ENCODE data around the gene CDK14.

CDK14 gene

GRCh38 chr7:91055219-91055618, 459.1 kb downstream of the CDK14 start:
- CTCF ChIA-PET: no interaction called here
- TF ChIP-seq, protein P1, sequence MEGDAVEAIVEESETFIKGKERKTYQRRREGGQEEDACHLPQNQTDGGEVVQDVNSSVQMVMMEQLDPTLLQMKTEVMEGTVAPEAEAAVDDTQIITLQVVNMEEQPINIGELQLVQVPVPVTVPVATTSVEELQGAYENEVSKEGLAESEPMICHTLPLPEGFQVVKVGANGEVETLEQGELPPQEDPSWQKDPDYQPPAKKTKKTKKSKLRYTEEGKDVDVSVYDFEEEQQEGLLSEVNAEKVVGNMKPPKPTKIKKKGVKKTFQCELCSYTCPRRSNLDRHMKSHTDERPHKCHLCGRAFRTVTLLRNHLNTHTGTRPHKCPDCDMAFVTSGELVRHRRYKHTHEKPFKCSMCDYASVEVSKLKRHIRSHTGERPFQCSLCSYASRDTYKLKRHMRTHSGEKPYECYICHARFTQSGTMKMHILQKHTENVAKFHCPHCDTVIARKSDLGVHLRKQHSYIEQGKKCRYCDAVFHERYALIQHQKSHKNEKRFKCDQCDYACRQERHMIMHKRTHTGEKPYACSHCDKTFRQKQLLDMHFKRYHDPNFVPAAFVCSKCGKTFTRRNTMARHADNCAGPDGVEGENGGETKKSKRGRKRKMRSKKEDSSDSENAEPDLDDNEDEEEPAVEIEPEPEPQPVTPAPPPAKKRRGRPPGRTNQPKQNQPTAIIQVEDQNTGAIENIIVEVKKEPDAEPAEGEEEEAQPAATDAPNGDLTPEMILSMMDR (IDR thresholded peaks at IDR 0.05; ENCODE audit: control extremely low read depth, extremely low read depth, low read depth, missing control alignments): no peak
- POLR2A ChIA-PET: no interaction called here
- DNase-seq (ENCODE audit: extremely low spot score): no peak

- ChIA-PET POLR2A (no interaction called here), CTCF (interaction anchor here (0.9 to 1.6 kb wide), 8 partner anchors 10 to 354 kb away, joined by 3 to 8 read pairs (median 4); no protein-coding TSS in a partner anchor)
- DNase-seq (ENCODE audit: extremely low spot score): no peak
- TF ChIP-seq, protein P1 (IDR thresholded peaks at IDR 0.05; ENCODE audit: control extremely low read depth, extremely low read depth, low read depth, missing control alignments): no peak
Measured at GRCh38 chr7:91062713-91063112, 466.6 kb downstream of the CDK14 start.

DNA sequence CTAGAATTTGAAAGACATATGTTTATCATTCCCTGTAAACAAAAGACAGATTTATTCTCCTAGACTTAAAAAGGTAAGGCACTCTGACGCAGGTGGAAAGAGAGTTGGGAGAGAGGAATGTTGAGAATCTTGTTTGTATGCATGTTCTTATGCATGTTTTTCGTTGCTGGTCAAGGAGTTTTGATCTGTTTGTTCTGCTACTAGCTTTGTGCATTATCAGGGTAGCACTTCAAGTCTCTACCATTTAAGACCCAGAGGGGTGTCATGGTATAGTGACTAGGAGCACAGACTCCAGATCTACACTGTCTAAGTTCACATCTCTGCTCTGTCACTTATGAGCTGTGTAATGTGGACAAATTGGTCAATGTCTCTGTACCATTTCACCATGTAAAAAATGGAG, 467.9 kb downstream of the CDK14 start:
- DNase-seq (ENCODE audit: extremely low spot score): no peak
- ChIA-PET POLR2A (no interaction called here), CTCF (interaction anchor here (1.3 to 1.6 kb wide), 5 partner anchors 10 to 29 kb away, joined by 3 to 4 read pairs (median 3); no protein-coding TSS in a partner anchor)
- TF ChIP-seq, protein P1 (IDR thresholded peaks at IDR 0.05; ENCODE audit: control extremely low read depth, extremely low read depth, low read depth, missing control alignments): no peak

DNA sequence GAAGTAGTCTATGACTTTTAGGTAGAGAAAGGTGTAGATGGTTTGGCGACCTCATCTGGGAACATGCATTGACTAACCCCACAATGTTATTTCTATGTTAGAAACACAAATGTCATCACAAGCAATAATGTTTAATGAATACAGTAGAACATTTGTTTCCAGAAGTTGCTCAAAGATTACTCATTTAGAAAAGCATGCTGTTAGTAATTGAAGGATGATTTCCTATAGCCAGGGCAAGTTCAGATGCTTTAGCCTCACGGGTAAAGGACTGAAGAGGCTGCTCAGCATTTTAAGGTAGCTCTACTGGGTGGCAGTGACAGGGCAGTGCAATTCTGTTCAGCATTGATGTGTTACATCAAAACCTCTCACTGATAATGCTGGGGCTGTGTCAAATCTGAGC, 468.8 kb downstream of the CDK14 start:
- ChIA-PET CTCF (no interaction called here), POLR2A (no interaction called here)
- TF ChIP-seq, protein P1 (IDR thresholded peaks at IDR 0.05; ENCODE audit: control extremely low read depth, extremely low read depth, low read depth, missing control alignments): no peak
- DNase-seq (ENCODE audit: extremely low spot score): no peak

DNA sequence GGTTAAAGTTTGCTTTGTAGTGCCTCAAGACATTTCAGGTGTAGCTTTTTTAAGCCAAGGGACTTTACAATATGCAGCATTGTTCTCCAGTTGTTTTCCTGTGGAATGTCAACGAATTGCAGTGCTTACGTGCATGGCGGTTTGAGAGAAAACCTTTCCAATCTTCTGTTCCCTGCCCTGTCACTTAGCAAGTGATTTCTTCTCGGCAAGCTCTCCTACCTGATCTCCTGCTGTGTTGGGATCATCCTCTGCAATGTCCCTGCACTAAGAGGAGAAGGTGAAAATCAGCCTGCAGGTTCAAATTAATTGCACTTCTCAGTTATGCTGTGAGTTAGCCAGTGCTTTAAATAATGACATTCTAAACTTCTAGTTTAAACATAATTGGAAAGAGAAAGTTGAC, 470.5 kb downstream of the CDK14 start:
- no peak for DNase-seq (ENCODE audit: extremely low spot score)
- ChIA-PET POLR2A (no interaction called here), CTCF (no interaction called here)
- TF ChIP-seq, protein P1 (IDR thresholded peaks at IDR 0.05; ENCODE audit: control extremely low read depth, extremely low read depth, low read depth, missing control alignments): no peak

DNA sequence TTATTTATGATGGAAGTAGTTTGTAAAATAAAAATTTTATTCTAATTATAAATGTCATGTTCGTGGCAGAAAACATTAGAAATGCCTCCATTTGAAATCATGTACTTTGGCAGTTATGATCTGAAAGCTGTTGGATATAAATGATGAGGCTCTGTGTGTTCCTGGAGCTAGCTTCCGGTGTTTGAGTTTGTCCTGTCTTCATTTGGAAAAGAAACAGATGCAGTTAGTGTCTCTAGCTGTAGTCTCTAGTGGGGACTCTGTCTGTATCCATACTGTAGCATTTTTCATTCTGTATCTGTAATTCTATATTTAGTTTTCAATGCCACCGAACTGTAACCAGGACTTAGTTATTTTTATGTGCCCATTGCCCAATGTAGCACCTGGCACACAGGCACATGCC, 471.1 kb downstream of the CDK14 start:
- TF ChIP-seq, protein P1 (IDR thresholded peaks at IDR 0.05; ENCODE audit: control extremely low read depth, extremely low read depth, low read depth, missing control alignments): no peak
- ChIA-PET POLR2A (no interaction called here), CTCF (no interaction called here)
- no peak for DNase-seq (ENCODE audit: extremely low spot score)

Measured in GM10248 (cell line).